ENCODE measurements around the gene CDC42EP3. TPM values are rescaled to one million over a fixed set of nuclear protein-coding genes. Genes with fewer than 3 reads are reported as not detected.

The CDC42EP3 gene
- total RNA-seq, 2 donors from 2014 or later, result 7.2 to 37.3 TPM

GRCh38 chr2:37632310-37632709 lies 39.1 kb downstream of the CDC42EP3 start:
- no peak overlapping the region for H3K4me3 ChIP-seq
- no peaks in the 10 kb centered on the region for H3K9me3 ChIP-seq
- H3K36me3 ChIP-seq, result no peaks in the 10 kb centered on the region
- H3K4me1 ChIP-seq, result no peaks in the 10 kb centered on the region
- H3K27ac ChIP-seq, result no peak overlapping the region
- no peaks in the 10 kb centered on the region for H3K27me3 ChIP-seq
- intact Hi-C loops (cut with DNase I), result no loop called here
- DNase-seq, result no peak
- TF ChIP-seq, protein P1, sequence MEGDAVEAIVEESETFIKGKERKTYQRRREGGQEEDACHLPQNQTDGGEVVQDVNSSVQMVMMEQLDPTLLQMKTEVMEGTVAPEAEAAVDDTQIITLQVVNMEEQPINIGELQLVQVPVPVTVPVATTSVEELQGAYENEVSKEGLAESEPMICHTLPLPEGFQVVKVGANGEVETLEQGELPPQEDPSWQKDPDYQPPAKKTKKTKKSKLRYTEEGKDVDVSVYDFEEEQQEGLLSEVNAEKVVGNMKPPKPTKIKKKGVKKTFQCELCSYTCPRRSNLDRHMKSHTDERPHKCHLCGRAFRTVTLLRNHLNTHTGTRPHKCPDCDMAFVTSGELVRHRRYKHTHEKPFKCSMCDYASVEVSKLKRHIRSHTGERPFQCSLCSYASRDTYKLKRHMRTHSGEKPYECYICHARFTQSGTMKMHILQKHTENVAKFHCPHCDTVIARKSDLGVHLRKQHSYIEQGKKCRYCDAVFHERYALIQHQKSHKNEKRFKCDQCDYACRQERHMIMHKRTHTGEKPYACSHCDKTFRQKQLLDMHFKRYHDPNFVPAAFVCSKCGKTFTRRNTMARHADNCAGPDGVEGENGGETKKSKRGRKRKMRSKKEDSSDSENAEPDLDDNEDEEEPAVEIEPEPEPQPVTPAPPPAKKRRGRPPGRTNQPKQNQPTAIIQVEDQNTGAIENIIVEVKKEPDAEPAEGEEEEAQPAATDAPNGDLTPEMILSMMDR (IDR thresholded peaks at IDR 0.05), result no peak
- H3K9ac ChIP-seq (ENCODE audit: low read depth in 2 of 2, low read length in 2 of 2), result no peak overlapping the region

DNA sequence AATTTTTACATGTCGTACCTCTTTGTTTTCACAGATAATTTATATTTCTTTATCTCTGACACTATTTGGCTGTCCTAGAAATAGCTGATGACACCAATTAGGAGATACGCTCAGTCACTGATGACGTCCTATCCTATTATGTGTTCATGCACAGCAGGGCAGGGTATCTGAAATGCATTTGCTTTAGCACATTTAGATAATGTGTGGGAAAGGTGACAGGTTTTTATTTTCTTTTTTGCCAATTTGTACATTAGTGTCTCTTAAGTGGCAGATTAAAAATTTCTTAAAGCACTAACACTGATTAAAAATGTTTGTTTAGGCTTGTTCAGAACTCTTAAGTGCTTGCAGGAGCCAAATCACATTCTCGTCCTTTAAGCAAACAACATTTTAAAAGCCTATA lies 39.7 kb downstream of the CDC42EP3 start:
- no peaks in the 10 kb centered on the region for H3K36me3 ChIP-seq
- no peak overlapping the region for H3K27ac ChIP-seq
- H3K9ac ChIP-seq (ENCODE audit: low read depth in 2 of 2, low read length in 2 of 2), result no peak overlapping the region
- no peak overlapping the region for H3K4me3 ChIP-seq
- H3K4me1 ChIP-seq, result no peaks in the 10 kb centered on the region
- no peaks in the 10 kb centered on the region for H3K9me3 ChIP-seq
- TF ChIP-seq, protein P1 (IDR thresholded peaks at IDR 0.05), result no peak
- intact Hi-C loops (cut with DNase I), result no loop called here
- DNase-seq, result no peak
- no peaks in the 10 kb centered on the region for H3K27me3 ChIP-seq

DNA sequence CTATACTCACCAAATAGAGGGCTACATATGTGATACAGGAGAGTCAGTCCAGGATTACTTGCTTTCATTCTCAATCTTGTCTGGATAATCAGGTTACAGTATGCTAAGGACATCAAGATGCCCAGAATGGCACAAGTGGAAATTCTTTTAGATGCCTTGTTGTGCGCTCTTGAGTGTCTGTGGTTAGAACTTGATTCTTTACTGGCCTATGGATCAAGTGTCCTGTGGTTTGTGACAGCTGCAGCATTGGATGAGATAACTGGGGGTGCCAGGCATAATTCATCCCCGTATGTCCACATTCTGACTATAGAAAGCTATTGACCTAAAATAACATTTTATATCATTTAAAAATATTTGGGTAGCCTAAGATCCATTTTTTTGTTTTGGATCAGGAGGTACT lies 40.1 kb downstream of the CDC42EP3 start:
- no peak overlapping the region for H3K9ac ChIP-seq (ENCODE audit: low read depth in 2 of 2, low read length in 2 of 2)
- TF ChIP-seq, protein P1 (IDR thresholded peaks at IDR 0.05), result no peak
- no peaks in the 10 kb centered on the region for H3K36me3 ChIP-seq
- H3K9me3 ChIP-seq, result no peaks in the 10 kb centered on the region
- H3K27me3 ChIP-seq, result no peaks in the 10 kb centered on the region
- intact Hi-C loops (cut with DNase I), result no loop called here
- no peak overlapping the region for H3K4me3 ChIP-seq
- no peak for DNase-seq
- no peaks in the 10 kb centered on the region for H3K4me1 ChIP-seq
- no peak overlapping the region for H3K27ac ChIP-seq

GRCh38 chr2:37630776-37631175 lies 40.7 kb downstream of the CDC42EP3 start:
- H3K9me3 ChIP-seq, result no peaks in the 10 kb centered on the region

DNA sequence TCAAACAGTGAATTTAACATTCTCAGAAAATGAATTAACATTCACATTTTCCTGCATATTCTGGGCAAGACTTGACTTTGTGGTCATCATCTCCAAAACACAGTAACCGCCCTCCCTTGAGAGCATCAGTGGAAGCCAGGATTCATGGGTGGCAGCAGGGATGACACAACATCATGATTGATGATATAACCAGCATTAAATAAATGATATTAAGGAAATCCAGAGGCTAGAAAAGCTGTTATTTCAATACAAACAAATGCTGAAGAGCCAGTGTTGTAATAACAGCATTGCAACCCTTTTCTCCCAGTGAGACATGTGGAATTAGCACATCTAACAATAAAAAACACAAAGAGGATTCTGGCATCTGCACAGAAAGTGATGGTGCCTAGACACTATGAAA lies 41.1 kb downstream of the CDC42EP3 start:
- Histone ChIP-seq H3K27me3 (no peaks in the 10 kb centered on the region), H3K27ac (no peak overlapping the region), H3K9me3 (no peaks in the 10 kb centered on the region), H3K36me3 (no peaks in the 10 kb centered on the region), H3K4me3 (no peak overlapping the region), H3K9ac (ENCODE audit: low read depth in 2 of 2, low read length in 2 of 2) (no peak overlapping the region), H3K4me1 (no peaks in the 10 kb centered on the region)
- no peak for DNase-seq
- intact Hi-C loops (cut with DNase I), result no loop called here
- TF ChIP-seq, protein P1 (IDR thresholded peaks at IDR 0.05), result no peak

More at GRCh38 chr2:37630776-37631175, 40.7 kb downstream of the CDC42EP3 start:
- Histone ChIP-seq H3K9ac (ENCODE audit: low read depth in 2 of 2, low read length in 2 of 2) (no peak overlapping the region), H3K27ac (no peak overlapping the region), H3K4me3 (no peak overlapping the region), H3K4me1 (no peaks in the 10 kb centered on the region), H3K27me3 (no peaks in the 10 kb centered on the region), H3K36me3 (no peaks in the 10 kb centered on the region)
- DNase-seq, result no peak
- TF ChIP-seq, protein P1 (IDR thresholded peaks at IDR 0.05), result no peak
- intact Hi-C loops (cut with DNase I), result no loop called here

- H3K4me1 ChIP-seq, result no peaks in the 10 kb centered on the region
- intact Hi-C loops (cut with DNase I), result no loop called here
These were observed 41.9 kb downstream of the CDC42EP3 start for GRCh38 chr2:37629529-37629928.

More at GRCh38 chr2:37629529-37629928, 41.9 kb downstream of the CDC42EP3 start:
- TF ChIP-seq, protein P1 (IDR thresholded peaks at IDR 0.05), result no peak
- DNase-seq, result no peak
- Histone ChIP-seq H3K9me3 (no peaks in the 10 kb centered on the region), H3K9ac (ENCODE audit: low read depth in 2 of 2, low read length in 2 of 2) (no peak overlapping the region), H3K4me3 (no peak overlapping the region), H3K27ac (no peak overlapping the region), H3K27me3 (no peaks in the 10 kb centered on the region), H3K36me3 (no peaks in the 10 kb centered on the region)
